HG02759 (cell line): ENCODE measurements around the gene PPP2R2D.

Source experiments
- ATAC-seq: cut with Tn5 transposase; IDR thresholded peaks from one replicate; pipeline ENCODE4 v1.9.1; 2021; ENCODE audit warnings: mild to moderate bottlenecking, moderate library complexity; ENCODE audit not compliant: unreplicated experiment

PPP2R2D gene

GRCh38 chr10:131993275-131993674 is 92.5 kb downstream of the PPP2R2D start:
- no peak for ATAC-seq

- no peak for ATAC-seq
Measured at GRCh38 chr10:131994435-131994834, 93.6 kb downstream of the PPP2R2D start.

GRCh38 chr10:131996466-131997365 is 95.9 kb downstream of the PPP2R2D start:
- no peak for ATAC-seq

- no peak for ATAC-seq
Measured at GRCh38 chr10:131997366-131998049, 96.7 kb downstream of the PPP2R2D start.

GRCh38 chr10:131998050-131998844 is 97.4 kb downstream of the PPP2R2D start:
- no peak for ATAC-seq

- no peak for ATAC-seq
Measured at GRCh38 chr10:131998845-131999681, 98.3 kb downstream of the PPP2R2D start.

- no peak for ATAC-seq
Measured at GRCh38 chr10:132001238-132001972, 100.6 kb downstream of the PPP2R2D start.

- ATAC-seq: no peak
Measured at GRCh38 chr10:132002004-132002403, 101.2 kb downstream of the PPP2R2D start.

- no peak for ATAC-seq
Measured at GRCh38 chr10:132003282-132003924, 102.6 kb downstream of the PPP2R2D start.

- no peak for ATAC-seq
Measured at GRCh38 chr10:132004052-132004451, 103.2 kb downstream of the PPP2R2D start.

- no peak for ATAC-seq
Measured at GRCh38 chr10:132005147-132005546, 104.3 kb downstream of the PPP2R2D start.

- ATAC-seq: no peak
Measured at GRCh38 chr10:132006966-132007365, 106.2 kb downstream of the PPP2R2D start.

- no peak for ATAC-seq
Measured at GRCh38 chr10:132007681-132008080, 106.9 kb downstream of the PPP2R2D start.
